ENCODE data around the gene CFAP299.

The CFAP299 gene

DNA sequence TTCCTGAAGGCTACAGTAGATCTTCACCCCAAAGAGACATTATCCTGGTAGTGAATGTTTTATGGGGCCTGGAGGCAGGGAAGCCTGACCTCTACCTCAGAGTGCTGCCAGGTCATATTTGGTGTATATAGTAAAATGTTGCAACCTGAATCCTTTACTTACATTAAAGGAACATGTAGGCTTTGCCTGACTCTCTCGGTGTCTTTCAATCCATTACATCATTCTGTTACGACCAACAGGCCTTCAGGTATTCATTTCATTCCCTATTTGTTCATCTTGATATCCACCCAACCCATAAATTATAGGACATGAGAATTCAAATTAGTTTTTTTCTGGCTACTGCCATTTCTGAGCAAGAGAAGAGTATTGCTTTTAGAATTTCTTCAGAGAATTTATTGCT lies 116.5 kb downstream of the CFAP299 start:
- Histone ChIP-seq H3K4me3 (ENCODE audit: low read length) (no peak overlapping the region), H3K79me2 (ENCODE audit: low read length) (no peaks in the 10 kb centered on the region), H3K9ac (ENCODE audit: low read length) (no peak overlapping the region), H3K4me1 (ENCODE audit: low read length) (no peaks in the 10 kb centered on the region), H3K4me2 (ENCODE audit: low read length) (no peak overlapping the region), H3K27me3 (ENCODE audit: low read depth, low read length) (no peaks in the 10 kb centered on the region), H3K27ac (ENCODE audit: low read length) (no peak overlapping the region), H3K36me3 (replicated peaks; ENCODE audit: low read depth, low read length) (no peaks in the 10 kb centered on the region), H3K9me3 (ENCODE audit: insufficient read depth, low read length) (no peaks in the 10 kb centered on the region), H2AFZ (ENCODE audit: low read depth, low read length) (no peak overlapping the region), H4K20me1 (ENCODE audit: insufficient read depth, low read length) (no peaks in the 10 kb centered on the region)
- TF ChIP-seq EZH2phosphoT487 (IDR thresholded peaks at IDR 0.05; ENCODE audit: low read depth) = no peak
- TF ChIP-seq, protein P1, sequence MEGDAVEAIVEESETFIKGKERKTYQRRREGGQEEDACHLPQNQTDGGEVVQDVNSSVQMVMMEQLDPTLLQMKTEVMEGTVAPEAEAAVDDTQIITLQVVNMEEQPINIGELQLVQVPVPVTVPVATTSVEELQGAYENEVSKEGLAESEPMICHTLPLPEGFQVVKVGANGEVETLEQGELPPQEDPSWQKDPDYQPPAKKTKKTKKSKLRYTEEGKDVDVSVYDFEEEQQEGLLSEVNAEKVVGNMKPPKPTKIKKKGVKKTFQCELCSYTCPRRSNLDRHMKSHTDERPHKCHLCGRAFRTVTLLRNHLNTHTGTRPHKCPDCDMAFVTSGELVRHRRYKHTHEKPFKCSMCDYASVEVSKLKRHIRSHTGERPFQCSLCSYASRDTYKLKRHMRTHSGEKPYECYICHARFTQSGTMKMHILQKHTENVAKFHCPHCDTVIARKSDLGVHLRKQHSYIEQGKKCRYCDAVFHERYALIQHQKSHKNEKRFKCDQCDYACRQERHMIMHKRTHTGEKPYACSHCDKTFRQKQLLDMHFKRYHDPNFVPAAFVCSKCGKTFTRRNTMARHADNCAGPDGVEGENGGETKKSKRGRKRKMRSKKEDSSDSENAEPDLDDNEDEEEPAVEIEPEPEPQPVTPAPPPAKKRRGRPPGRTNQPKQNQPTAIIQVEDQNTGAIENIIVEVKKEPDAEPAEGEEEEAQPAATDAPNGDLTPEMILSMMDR (IDR thresholded peaks at IDR 0.05; ENCODE audit: low read depth, low read length) = no peak

DNA sequence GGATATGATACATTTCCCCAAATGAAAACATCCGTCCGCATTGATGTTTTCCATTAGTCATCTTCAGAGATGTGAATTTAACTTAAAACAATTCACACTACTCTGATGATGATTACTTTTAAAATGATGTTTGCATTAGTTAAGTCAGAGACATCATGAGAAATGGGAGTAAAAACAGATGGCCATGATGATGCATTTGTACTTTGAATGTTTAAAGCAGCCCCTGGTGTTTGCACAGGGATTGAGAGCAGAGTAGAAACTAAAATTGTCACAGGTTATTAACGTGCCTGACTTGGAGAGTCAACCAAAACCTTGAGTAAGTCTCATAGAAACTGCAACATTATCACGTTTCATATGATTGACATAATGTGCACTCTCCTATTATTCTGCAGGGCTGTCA lies 117.2 kb downstream of the CFAP299 start:
- H3K9me3 ChIP-seq (ENCODE audit: insufficient read depth, low read length) = no peaks in the 10 kb centered on the region
- H3K9ac ChIP-seq (ENCODE audit: low read length) = no peak overlapping the region
- H2AFZ ChIP-seq (ENCODE audit: low read depth, low read length) = no peak overlapping the region
- TF ChIP-seq EZH2phosphoT487 (IDR thresholded peaks at IDR 0.05; ENCODE audit: low read depth) = no peak
- TF ChIP-seq, protein P1 (IDR thresholded peaks at IDR 0.05; ENCODE audit: low read depth, low read length) = no peak
- no peaks in the 10 kb centered on the region for H3K79me2 ChIP-seq (ENCODE audit: low read length)
- no peaks in the 10 kb centered on the region for H3K27me3 ChIP-seq (ENCODE audit: low read depth, low read length)
- H3K4me3 ChIP-seq (ENCODE audit: low read length) = no peak overlapping the region
- H4K20me1 ChIP-seq (ENCODE audit: insufficient read depth, low read length) = no peaks in the 10 kb centered on the region
- no peak overlapping the region for H3K27ac ChIP-seq (ENCODE audit: low read length)
- no peaks in the 10 kb centered on the region for H3K36me3 ChIP-seq (replicated peaks; ENCODE audit: low read depth, low read length)
- no peaks in the 10 kb centered on the region for H3K4me1 ChIP-seq (ENCODE audit: low read length)
- no peak overlapping the region for H3K4me2 ChIP-seq (ENCODE audit: low read length)

DNA sequence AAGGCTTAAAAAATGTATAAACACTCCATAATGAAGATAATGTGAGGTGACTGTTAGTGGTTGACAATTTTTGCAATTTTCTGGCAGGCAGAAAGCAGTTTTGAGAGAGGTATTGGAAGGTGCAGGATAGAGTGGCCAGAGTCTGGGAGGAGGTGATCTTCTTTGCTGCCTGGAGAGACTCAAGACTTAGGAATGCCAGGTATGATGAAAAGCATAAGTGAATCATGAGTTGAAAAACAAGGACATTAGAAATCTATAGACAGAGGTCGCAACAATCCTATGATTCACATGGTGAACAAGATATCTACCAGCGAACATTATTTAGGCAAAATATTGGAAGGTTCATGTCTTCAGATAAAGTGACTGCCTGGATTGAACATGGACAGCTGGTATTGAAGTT lies 118.5 kb downstream of the CFAP299 start:
- H3K27ac ChIP-seq (ENCODE audit: low read length) = no peak overlapping the region
- no peaks in the 10 kb centered on the region for H3K36me3 ChIP-seq (replicated peaks; ENCODE audit: low read depth, low read length)
- H3K27me3 ChIP-seq (ENCODE audit: low read depth, low read length) = no peaks in the 10 kb centered on the region
- no peak for TF ChIP-seq EZH2phosphoT487 (IDR thresholded peaks at IDR 0.05; ENCODE audit: low read depth)
- TF ChIP-seq, protein P1 (IDR thresholded peaks at IDR 0.05; ENCODE audit: low read depth, low read length) = no peak
- no peaks in the 10 kb centered on the region for H3K79me2 ChIP-seq (ENCODE audit: low read length)
- no peaks in the 10 kb centered on the region for H3K9me3 ChIP-seq (ENCODE audit: insufficient read depth, low read length)
- no peak overlapping the region for H2AFZ ChIP-seq (ENCODE audit: low read depth, low read length)
- no peaks in the 10 kb centered on the region for H3K4me1 ChIP-seq (ENCODE audit: low read length)
- no peak overlapping the region for H3K9ac ChIP-seq (ENCODE audit: low read length)
- H3K4me3 ChIP-seq (ENCODE audit: low read length) = no peak overlapping the region
- H3K4me2 ChIP-seq (ENCODE audit: low read length) = no peak overlapping the region
- H4K20me1 ChIP-seq (ENCODE audit: insufficient read depth, low read length) = no peaks in the 10 kb centered on the region

DNA sequence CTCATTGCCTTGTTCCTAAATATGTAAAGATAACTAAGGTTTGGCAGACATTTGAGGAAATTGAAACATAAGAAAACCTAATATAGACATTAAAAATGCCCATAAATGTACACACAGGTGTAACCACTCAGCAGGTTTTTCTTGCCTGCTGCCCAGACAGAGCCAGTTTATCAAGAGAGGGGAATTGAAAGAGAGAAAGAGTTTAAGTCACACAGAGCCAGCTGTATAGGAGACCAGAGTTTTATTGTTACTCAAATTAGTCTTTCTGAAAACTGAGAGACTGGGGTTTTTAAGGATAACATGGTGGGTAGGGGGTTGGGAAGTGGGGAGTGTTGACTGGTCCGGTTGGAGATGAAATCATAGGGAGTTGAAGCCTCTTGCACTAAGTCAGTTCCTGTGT lies 119.0 kb downstream of the CFAP299 start:
- Histone ChIP-seq H3K9ac (ENCODE audit: low read length) (no peak overlapping the region), H3K9me3 (ENCODE audit: insufficient read depth, low read length) (no peaks in the 10 kb centered on the region), H3K27ac (ENCODE audit: low read length) (no peak overlapping the region), H3K4me2 (ENCODE audit: low read length) (no peak overlapping the region), H3K4me3 (ENCODE audit: low read length) (no peak overlapping the region), H3K36me3 (replicated peaks; ENCODE audit: low read depth, low read length) (no peaks in the 10 kb centered on the region), H3K4me1 (ENCODE audit: low read length) (no peaks in the 10 kb centered on the region), H4K20me1 (ENCODE audit: insufficient read depth, low read length) (no peaks in the 10 kb centered on the region), H3K27me3 (ENCODE audit: low read depth, low read length) (no peaks in the 10 kb centered on the region), H2AFZ (ENCODE audit: low read depth, low read length) (no peak overlapping the region), H3K79me2 (ENCODE audit: low read length) (no peaks in the 10 kb centered on the region)
- TF ChIP-seq, protein P1 (IDR thresholded peaks at IDR 0.05; ENCODE audit: low read depth, low read length) = no peak
- no peak for TF ChIP-seq EZH2phosphoT487 (IDR thresholded peaks at IDR 0.05; ENCODE audit: low read depth)

Data from OCI-LY3 (cell line).